Measurements from ENCODE around the gene VTA1.
"Not testable (repeated sequence)": the region's sequence is repeated elsewhere in the genome, so short reads cannot be mapped to it uniquely, and the experiment has no call there.

Gene VTA1, protein sequence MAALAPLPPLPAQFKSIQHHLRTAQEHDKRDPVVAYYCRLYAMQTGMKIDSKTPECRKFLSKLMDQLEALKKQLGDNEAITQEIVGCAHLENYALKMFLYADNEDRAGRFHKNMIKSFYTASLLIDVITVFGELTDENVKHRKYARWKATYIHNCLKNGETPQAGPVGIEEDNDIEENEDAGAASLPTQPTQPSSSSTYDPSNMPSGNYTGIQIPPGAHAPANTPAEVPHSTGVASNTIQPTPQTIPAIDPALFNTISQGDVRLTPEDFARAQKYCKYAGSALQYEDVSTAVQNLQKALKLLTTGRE

DNA sequence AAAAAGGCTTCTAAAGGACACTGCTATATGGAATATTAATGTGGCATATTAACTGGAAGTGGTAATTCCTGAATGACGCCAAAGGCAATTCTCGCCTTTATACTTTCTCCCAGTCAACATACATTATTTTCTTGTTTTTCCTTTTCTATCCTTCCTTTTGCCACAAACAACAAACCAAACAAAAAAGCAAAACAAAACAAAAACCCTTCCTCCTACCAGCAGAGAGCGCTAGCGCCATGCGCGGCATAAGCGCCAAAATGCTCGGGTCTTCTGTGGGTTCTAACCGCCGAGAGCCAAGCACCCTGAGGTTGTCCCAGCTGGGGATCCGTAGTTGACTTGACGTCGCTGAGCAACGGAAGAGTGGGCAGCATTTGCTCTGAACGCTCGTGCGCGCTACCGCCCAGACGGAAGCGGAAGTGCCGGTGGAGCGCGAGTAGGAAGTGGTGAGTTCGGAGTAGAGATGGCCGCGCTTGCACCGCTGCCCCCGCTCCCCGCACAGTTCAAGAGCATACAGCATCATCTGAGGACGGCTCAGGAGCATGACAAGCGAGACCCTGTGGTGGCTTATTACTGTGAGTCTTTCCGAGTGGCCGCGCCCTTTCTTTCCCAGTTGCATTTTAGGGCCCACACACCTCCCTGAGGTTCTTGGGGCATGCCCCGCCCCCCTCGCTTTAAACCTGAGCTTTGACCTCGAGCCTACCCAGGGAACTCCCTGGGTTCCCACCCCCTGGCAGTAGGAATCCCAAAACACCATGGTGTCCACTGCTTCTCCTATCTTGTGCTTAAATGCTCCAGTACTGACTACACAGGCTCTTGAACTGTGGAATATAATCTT, at the start of gene VTA1, which contains the start of gene NMBR:
TSS of gene VTA1 (plus strand) at position 436 of the 835 bp plus-strand sequence. CDS start at position 461, 25 bp downstream.
TSS of gene NMBR (minus strand) at position 295 of the 835 bp plus-strand sequence. CDS start 58,464 bp downstream, outside the sequence.
- peak; percentile 66 to 99 (median 95) for DNase-seq

DNA sequence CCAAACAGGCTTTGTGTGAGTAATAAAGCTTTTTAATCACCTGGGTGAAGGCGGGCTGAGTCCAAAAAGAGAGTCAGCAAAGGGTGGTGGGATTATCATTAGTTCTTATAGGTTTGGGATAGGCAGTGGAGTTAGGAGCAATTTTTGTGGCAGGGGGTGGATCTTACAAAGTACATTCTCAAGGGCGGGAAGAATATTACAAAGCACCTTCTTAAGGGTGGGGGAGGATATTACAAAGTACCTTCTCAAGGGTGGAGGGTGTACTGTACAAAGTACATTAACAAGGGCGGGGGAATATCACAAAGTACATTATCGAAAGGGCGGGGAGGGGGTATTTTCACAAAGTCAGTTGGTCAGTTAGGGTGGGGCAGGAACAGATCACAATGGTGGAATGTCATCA, 42.2 kb upstream of the VTA1 start:
- DNase-seq: not testable (repeated sequence)

DNA sequence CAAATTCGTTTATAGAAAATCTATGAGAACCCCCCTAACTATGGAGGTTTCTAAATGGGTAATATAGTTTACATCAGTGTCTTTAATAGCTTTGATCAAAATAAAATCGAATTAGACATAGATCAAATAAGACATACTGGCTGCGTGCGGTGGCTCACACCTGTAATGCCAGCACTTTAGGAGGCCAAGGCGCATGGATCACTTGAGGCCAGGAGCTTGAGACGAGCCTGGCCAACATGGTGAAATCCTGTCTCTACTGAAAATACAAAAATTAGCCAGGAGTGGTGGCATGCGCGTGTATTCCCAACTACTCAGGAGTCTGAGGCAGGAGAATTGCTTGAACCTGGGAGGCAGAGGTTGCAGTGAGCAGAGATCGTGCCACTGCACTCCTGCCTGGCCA, 36.2 kb upstream of the VTA1 start:
- DNase-seq: not testable (repeated sequence)

DNA sequence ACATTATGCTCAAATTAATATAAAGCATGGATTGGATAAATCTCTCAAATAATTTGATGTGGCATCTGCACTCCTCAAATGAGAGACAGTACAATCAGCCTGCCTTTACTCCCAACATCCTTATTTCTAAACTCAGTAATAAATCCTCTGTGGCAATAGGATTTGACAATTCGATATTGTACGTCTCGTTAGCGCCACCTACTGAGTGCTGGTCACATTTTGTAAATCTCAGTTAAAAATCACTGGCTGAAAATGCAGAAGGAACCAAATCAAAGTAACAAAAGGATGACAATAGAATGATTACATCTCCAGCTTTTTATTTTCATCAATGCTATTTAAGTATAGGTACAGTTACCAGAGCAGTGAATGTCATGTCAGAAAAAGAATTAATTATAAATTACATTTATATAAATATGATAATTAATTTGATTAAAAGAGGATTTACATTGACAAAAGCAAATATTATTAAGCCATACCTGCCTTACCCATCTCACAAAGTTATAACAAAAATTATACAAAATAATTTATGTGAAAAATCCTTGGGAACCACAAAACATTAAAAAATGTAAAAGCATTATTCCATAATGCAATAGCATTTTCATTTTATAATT, 34.5 kb upstream of the VTA1 start:
- peak in 33 of 51 donors; percentile 2 to 73 (median 24) for DNase-seq

DNA sequence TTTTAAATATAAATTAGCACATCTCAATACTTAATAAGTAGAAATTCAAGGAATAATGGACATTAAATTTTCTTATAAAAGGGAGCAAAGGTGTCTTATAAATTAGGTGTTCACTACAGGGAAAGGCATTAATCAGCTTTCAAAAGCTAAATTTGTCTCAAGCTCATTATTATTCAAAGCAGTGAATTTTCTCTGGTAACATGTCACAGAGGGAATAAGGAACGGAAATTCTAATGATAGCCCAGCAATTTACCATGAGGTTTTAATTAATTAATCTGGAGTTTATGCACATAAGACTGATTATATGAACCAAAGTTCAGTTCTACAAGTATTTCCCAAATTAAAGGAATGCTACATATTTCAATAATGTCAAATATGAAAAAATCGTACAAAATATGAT, 29.7 kb upstream of the VTA1 start:
- DNase-seq: no peak

DNA sequence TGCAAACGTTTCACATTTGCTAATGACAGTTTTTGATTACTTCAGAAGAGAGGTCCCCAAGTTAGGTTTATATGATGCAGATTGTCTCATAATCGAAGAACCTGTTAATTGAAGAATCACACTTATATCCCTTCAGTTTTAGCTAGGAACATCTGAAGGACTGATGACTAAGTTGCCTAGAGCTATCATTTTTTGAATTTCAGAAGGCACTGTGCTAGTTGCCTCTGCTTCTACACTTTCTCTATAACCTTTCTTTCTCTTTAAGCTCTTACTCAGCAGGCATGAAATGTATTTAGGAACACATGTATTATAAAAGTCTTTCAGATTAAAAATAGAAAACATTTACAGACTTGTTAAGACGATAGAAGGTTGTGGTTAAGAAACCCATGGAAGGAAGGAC, 28.7 kb upstream of the VTA1 start:
- DNase-seq: no peak

DNA sequence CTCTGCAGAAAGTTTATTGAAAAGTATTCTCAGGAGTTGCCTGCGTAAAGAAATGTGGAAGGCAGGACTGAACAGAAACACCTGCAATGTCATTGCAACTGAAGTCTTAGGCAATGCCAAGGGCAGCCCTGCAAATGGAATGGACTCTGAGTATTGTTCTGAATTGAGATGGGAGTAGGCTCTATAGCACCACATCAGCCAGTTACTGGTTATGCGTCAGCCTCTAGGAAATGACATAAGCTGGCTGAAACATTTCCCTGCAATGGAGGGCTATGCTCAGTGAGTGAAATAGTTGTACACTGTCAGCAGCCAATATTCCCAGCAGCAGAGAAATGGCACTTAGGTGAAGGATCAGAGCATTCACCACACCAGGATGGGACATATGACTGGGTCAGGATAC, 28.1 kb upstream of the VTA1 start:
- DNase-seq: no peak

DNA sequence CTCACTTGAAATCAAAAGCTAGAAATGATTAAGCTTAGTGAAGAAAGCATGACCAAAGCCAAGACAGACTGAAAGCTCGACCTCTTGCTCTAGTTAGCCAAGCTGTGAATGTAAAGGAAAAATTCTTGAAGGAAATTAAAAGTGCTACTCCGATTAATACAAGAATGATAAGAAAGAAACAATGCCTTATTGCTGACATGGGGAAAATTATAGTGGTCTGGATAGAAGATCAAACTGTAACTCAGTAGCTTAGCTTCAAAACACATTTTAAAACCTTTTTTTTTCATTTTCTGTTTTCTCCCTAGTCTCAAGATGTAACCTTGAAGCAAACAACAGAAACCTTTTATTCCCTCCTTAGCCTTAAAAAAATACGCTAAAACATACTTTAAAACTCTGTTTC, 25.7 kb upstream of the VTA1 start:
- no peak for DNase-seq

DNA sequence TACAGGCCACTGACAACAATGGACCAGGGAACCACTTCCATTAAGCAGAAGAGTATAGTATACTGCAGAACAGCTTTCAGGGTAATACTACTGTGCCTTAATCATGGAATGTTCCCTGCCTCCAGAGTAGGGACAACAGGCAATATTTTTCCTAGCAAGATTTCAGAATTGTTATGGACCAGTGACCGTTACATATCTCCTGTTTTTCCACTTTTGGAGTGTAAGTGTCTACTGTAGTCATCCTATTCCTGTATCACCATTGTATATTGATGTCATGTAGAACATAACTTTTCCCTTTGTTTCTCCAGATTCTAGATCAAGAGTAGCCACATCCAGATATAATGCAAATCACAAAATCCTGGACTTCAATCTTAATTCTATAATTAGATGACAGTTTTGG, 16.2 kb upstream of the VTA1 start:
- no peak for DNase-seq

DNA sequence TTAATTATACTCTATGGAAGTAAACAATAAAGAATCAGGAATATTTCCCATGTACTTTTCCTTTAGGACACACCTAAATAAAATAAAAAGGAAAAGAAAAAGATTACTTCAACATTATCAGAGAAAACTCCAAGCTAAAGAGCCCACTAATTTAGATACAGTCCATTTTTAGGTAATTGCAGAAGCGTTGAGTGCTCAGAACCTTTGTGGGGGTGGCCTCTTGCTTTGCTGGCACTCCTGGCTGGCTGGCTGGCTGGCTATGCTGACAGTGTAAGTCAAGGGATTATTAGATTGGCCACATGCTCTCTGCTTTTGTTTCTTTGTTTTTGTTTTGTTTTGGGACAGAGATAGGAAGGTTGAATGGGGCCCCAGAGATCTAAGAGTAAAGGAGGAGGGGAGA, 14.4 kb upstream of the VTA1 start, which contains the start of gene GJE1:
TSS of gene GJE1 (plus strand) at position 301 of the 400 bp plus-strand sequence. CDS start 234 bp downstream, outside the sequence.
- DNase-seq: no peak

DNA sequence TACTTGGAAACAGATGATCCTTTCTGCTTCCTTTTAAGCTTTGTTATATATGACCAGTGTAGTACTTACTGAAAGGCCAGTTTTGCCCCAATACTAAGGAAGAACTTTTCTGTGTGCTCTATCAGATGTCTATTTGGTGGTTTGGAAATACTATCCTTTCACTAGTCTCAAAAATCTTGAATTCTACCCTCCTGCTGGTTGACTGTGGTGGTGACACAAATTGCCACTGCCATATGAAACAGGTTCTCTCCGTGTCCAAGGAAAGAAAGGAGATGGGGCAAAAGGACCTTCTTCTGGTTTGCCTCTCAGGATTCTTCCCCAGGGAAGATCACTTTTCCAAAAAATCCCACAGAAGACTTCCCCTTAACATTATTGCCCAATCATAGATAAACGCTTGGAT, 8.2 kb upstream of the VTA1 start:
- DNase-seq: no peak

DNA sequence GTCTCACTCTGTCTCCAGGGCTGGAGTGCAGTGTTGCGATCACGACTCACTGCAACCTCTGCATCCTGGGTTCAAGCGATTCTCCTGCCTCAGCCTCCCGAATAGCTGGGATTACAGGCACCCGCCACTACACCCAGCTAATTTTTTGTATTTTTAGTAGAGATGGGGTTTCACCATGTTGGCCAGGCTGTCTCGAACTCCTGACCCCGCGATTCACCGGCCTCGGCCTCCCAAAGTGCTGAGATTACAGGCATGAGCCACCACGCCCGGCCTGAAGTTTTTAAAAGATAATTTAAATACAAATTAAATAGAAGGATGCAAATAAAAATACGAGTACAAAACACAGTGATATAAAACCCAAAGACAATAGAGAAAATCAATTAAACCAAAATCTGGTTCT, 5.5 kb upstream of the VTA1 start:
- not testable (repeated sequence) for DNase-seq

DNA sequence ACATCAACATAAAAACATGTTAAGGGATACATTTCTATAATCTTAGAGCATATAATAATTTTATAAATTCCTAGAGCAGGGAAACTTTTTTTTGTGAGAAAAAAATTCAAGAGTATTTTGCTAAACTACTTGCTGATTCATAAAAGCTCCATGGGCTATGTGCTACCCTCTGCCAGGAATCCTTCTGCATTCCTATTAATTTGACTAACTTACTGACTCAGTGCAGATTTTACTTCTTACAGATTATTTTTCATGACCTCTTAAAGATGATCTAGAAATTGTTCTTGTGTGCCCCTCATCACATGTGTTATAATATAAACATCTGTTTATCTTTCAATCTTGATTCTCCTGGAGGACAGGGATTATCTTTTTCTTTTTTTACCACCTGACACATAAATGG, 5.7 kb downstream of the VTA1 start:
- no peak for DNase-seq

DNA sequence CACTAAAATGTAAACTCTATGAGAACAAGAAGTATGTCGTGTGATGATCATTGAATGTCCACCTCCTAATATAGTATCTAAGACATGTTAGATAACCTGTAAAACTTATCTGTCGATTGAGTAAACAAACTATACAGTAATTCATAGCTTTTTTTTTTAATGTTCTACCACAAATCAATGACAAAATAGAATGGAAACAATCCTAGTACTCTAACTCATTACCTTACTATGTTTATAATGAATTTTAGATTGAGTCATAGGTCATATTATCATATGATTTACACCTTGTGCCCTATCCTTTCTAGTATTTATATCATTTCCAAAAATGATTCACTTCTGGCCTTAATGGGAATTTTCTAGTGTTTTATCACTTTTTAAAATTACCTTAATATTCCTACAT, 6.1 kb downstream of the VTA1 start:
- DNase-seq: no peak

DNA sequence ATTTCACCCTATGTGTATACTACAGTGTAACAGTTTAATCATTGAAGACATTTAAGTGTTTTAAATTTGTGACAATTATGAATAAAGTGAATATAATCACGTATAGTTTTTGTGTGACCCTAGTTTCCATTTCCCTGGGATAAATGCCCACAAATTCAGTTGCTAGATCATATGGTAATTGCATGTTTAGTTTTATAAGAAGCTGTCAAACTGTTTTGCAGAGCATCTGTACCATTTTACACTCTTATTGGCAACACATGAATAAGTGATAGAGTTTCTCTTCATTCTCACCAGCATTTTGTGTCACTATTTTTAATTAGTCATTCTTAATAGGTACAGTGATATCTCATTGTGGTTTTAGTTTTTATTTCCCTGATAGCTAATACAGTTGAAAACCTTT, 7.3 kb downstream of the VTA1 start:
- DNase-seq: no peak

DNA sequence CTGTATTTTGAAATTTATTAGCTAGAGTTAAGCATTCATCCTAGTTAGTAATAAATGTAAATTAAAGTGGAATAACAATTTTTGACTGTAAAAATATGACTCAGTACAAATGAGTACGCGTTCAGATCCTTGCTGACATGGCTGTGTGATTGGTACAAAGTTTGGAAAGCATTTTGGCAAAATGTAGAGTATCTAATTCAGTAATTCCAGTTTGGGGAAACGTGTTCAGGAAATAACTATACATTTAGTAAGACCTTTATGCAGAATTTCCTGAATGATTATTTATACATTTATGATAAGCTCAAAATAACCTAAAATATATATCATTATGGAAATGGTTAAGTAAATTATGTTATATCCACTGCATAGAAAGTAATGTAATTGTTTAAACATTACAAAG, 8.0 kb downstream of the VTA1 start:
- DNase-seq: no peak

DNA sequence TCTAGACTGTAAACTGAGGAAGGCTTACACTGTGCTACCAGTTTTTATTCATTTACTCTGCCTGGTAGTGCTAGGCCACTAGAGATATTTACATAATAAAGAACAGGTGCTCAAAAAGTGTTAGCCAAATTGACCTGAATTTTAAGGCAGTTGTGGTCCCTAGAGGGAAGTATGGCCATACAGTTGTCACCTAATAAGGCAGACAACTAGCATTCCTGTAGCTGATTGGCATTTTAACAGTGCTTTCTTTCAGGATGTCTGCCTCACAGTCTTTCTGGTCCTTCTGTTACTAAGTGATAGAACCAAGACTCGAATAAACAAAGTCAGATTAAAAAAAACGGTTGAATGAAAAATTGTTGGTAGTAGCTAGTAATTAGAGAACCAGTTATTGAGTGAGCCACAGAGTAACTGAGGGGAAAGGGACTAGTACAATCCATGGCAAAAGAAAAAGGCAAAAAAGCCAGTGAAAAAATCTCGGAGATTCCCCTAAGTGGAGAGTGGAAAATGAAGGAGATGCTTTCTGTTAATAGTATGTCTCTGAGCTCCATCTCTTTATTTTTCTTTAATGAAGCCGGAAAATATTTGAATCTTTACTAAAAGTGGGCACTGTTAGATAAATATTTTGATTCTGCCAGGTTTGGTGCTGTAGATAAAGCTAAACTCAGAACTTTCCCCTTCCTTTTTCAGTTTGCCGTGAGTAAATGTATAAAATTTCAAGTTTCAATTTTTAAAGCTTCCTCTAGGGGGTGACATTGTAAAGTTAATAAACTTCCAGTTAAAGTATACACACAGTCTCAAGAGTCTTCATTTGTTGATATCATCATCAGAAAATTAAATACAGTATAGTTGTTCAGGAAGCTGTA, 9.1 kb downstream of the VTA1 start:
- DNase-seq: no peak

DNA sequence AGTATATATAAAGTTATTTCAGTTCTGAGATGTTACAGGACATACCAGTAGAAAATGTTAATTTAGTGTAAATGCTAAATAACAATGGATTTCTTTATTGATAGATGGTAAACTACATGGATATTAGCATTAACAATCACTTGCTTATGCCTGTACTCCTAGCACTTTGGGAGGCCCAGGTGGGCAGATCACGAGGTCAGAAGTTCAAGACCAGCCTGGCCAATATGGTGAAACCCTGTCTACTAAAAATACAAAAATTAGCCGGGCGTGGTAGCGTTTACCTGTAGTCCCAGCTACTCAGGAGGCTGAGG, 9.7 kb downstream of the VTA1 start:
- DNase-seq: not testable (repeated sequence)

DNA sequence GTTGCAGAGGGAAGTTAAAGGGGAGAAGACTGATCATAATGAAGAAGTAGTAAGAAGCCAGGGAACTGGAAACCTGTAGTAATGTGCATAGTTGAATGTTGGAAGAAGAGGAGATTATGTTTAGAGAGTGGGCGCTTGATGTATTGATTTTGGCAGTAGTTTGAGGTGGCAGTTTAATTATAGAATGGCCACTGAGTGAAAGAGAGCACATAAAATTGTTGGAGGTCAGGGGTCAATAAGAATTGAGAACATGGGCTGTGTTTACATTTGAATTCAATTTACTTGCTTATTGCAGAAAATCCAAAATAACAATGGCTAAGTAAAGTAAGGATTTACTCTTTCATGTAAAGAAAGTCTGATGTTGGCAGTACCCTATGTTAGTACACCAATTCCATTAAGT, 15.7 kb downstream of the VTA1 start:
- no peak for DNase-seq

DNA sequence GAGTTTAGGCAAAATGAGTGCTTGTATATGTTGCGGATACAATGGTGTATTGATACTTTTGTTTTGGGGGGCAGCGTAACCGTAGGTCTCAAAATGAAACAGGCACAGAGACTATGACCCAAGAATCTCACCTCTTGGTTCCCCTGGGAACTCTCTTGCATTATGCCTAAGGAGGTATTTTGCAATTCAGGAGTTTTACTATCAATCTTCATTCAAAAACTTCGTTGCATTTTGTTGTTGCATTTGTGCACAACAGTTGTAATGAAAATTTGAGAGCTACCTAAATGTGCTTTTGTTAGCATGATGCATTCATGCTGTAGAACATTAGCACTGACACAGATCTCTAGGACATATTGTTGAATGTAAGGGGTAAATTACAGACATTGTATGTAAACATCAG, 18.2 kb downstream of the VTA1 start:
- no peak for DNase-seq

DNA sequence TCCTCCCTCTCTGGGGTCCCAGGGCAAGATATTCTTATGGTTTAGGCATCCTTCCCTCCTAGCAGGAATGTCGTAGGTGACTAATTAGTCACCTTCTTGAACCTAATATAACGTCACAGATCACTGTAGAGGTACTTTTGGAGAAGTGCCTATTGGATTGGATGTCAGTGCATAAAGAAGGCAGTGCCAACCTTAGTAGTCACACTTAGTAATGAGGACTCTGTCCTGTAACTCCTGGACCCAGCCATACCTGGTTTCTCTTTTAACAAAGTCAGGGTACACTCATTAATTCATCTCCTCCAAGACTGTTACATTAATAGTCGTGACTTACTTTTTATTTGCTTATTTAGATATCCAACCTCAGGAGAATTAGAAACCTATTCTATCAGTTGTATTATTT, 20.0 kb downstream of the VTA1 start:
- DNase-seq: no peak

DNA sequence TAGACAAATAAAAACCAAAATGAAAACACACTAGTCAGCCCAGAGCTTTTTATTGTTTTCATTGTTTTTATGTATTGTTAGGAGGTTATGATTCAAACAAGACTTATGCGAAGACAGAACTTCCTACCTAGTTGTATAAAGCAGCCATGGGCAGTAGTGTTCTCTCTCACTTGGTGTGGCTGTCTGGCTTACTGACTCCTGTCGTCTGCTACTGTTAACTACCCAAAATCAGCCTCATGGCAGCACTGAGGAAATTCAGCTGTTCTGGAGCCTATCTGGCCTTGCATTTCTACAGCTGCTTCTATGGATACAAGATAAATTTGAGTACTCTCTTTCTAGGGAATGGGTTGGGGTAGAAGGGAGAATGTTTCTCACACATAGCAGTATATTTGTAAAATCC, 20.4 kb downstream of the VTA1 start:
- DNase-seq: no peak

Data from hypothalamus (tissue), 51 donors.